ENCODE data around the gene PIN4. TPM values are rescaled to one million over a fixed set of nuclear protein-coding genes. Genes with fewer than 3 reads are reported as not detected.

PIN4 gene
- total and polyA plus RNA-seq, 2 of the 8 experiments (the other 6 are each of a cell fraction or from before 2014, with no cell fraction given) = 4.8 to 9.4 TPM

- H2BK15ac ChIP-seq (ENCODE audit: low read length) = no peak overlapping the region
- 67% methylated on average over 2 of the region's 3 CpGs; no CpG with 5 or more reads in 1 of the 2 experiments for WGBS, 2 experiments (ENCODE audit: extremely low coverage in 1 of 2, insufficient coverage in 1 of 2, insufficient read length in 1 of 2, insufficient replicate concordance in 2 of 2, low coverage in 1 of 2, low lambda C conversion rate in 2 of 2, missing lambda C conversion rate in 1 of 2)
- CTCF ChIA-PET (ENCODE audit: partially characterized antibody) = interaction anchor here (0.6 to 2.4 kb wide), 10 partner anchors 9 to 295 kb away, joined by 3 to 10 read pairs (median 6); partner anchors contain the start of gene RPS4X
- TF ChIP-seq CTCF (IDR thresholded peaks at IDR 0.05; ENCODE audit: control extremely low read depth in 1 of 3, insufficient read depth in 1 of 3, low read depth in 1 of 3, low read length in 3 of 3) (peak; percentile 69 to 82 (median 74)), GABPA (IDR thresholded peaks at IDR 0.05; ENCODE audit: borderline replicate concordance, insufficient read depth, low read length) (no peak), GTF2F1 (IDR thresholded peaks at IDR 0.05; ENCODE audit: borderline replicate concordance, low read depth, low read length) (no peak), YY1 (IDR thresholded peaks at IDR 0.05; ENCODE audit: low read depth, low read length) (0 out of 2 replicates have a peak, but pooled peaks have one; percentile 32), TEAD4 (IDR thresholded peaks at IDR 0.05; ENCODE audit: low read depth, low read length) (no peak), RAD21 (IDR thresholded peaks at IDR 0.05 in 1 of 2, conservative IDR thresholded peaks at IDR 0.05 in 1 of 2; ENCODE audit: low read depth in 2 of 2, low read length in 2 of 2) (peak; percentile 79 to 86), SIN3A (conservative IDR thresholded peaks at IDR 0.05 in 1 of 2, IDR thresholded peaks at IDR 0.05 in 1 of 2; ENCODE audit: low read depth in 1 of 2, low read length in 2 of 2) (no peak), TCF12 (IDR thresholded peaks at IDR 0.05; ENCODE audit: low read depth, low read length) (0 out of 2 replicates have a peak, but pooled peaks have one; percentile 16), PHF8 (conservative IDR thresholded peaks at IDR 0.05; ENCODE audit: low read depth, low read length) (no peak)
These were observed 64.0 kb downstream of the PIN4 start for GRCh38 chrX:72245461-72246089.

More at GRCh38 chrX:72245461-72246089, 64.0 kb downstream of the PIN4 start:
- Histone ChIP-seq H2BK12ac (ENCODE audit: low read depth, low read length) (no peak overlapping the region), H2AFZ (ENCODE audit: low read length) (no peak overlapping the region), H3K27ac (ENCODE audit: low read depth, low read length) (no peak overlapping the region), H3K23me2 (ENCODE audit: low read depth, low read length) (no peaks in the 10 kb centered on the region), H3K18ac (ENCODE audit: extremely low read depth, low read length) (no peak overlapping the region), H3K9ac (replicated peaks in 1 of 4; ENCODE audit: extremely low read depth in 1 of 4, low read depth in 3 of 4, low read length in 3 of 4) (no peak overlapping the region), H3K36me3 (ENCODE audit: control insufficient read depth in 2 of 4, insufficient read depth in 4 of 4, low read length in 3 of 4) (no peaks in the 10 kb centered on the region), H3K79me1 (ENCODE audit: low read depth, low read length) (no peaks in the 10 kb centered on the region), H3K23ac (ENCODE audit: insufficient read length) (no peak overlapping the region), H3K4me2 (ENCODE audit: insufficient read depth in 1 of 2, low read depth in 2 of 2, low read length in 2 of 2) (no peak overlapping the region), H2BK120ac (replicated peaks; ENCODE audit: low read depth, low read length) (no peak overlapping the region), H3K56ac (replicated peaks; ENCODE audit: insufficient read length, low read depth, low read length) (no peak overlapping the region), H3K79me2 (ENCODE audit: control insufficient read depth in 1 of 2, insufficient read depth in 2 of 2, low read length in 2 of 2) (no peaks in the 10 kb centered on the region), H3K4ac (replicated peaks; ENCODE audit: insufficient read length, low read depth, low read length) (no peak overlapping the region), H2BK5ac (ENCODE audit: low read depth, low read length) (no peak overlapping the region), H3K27me3 (replicated peaks in 1 of 4; ENCODE audit: control insufficient read depth in 3 of 4, extremely low read depth in 1 of 4, insufficient read depth in 3 of 4, low read length in 3 of 4) (no peaks in the 10 kb centered on the region), H2BK20ac (ENCODE audit: low read length) (no peak overlapping the region), H3K4me3 (ENCODE audit: extremely low read depth in 1 of 4, insufficient read depth in 2 of 4, low read depth in 3 of 4, low read length in 4 of 4) (no peak overlapping the region), H3K14ac (ENCODE audit: insufficient read length) (no peak overlapping the region), H2AK5ac (ENCODE audit: low read depth, low read length) (no peak overlapping the region), H4K20me1 (replicated peaks in 1 of 2; ENCODE audit: control insufficient read depth in 1 of 2, insufficient read depth in 2 of 2, low read length in 2 of 2) (no peaks in the 10 kb centered on the region), H4K91ac (replicated peaks; ENCODE audit: insufficient read length, low read length) (no peak overlapping the region), H3K4me1 (replicated peaks in 1 of 4; ENCODE audit: control insufficient read depth in 3 of 4, insufficient read depth in 4 of 4, low read length in 3 of 4) (no peaks in the 10 kb centered on the region), H4K8ac (ENCODE audit: extremely low read depth, insufficient read depth, low read length) (no peak overlapping the region), H4K5ac (ENCODE audit: insufficient read length, low read depth, low read length) (no peak overlapping the region), H3K9me3 (ENCODE audit: insufficient read depth in 2 of 2, low read depth in 1 of 2, low read length in 1 of 2) (no peaks in the 10 kb centered on the region)
- POLR2A ChIA-PET (ENCODE audit: partially characterized antibody) = interaction anchor here (0.9 to 4.5 kb wide), 4 partner anchors 9 to 32 kb away, joined by 3 to 23 read pairs (median 6); partner anchors contain the start of gene RPS4X
- FAIRE-seq = peak; percentile 55
- DNase-seq (ENCODE audit: low read depth in 1 of 2, low spot score in 2 of 2) = peak in 1 of 2 experiments; percentile 80

Data from H1 (cell line).